HT-29 (cell line): ENCODE results near the gene KIF18A. TPM values are rescaled to one million over a fixed set of nuclear protein-coding genes. Genes with fewer than 3 reads are reported as not detected.

Experiments
- DNase-seq: peaks from one replicate; pipeline ENCODE4 v3.0.0-alpha.2; 2015; ENCODE audit warnings: low spot score
- total RNA-seq: library from RNA; depleted of rRNA; stranded (reverse); fragments of >200 nt; shearing (Covaris generic); gene quantifications from 2 replicates; pipeline ENCODE4 v1.2.3, GENCODE V29; 2014

The KIF18A gene
- total RNA-seq, 1 experiment from 2014 or later: 7.9 TPM

DNA sequence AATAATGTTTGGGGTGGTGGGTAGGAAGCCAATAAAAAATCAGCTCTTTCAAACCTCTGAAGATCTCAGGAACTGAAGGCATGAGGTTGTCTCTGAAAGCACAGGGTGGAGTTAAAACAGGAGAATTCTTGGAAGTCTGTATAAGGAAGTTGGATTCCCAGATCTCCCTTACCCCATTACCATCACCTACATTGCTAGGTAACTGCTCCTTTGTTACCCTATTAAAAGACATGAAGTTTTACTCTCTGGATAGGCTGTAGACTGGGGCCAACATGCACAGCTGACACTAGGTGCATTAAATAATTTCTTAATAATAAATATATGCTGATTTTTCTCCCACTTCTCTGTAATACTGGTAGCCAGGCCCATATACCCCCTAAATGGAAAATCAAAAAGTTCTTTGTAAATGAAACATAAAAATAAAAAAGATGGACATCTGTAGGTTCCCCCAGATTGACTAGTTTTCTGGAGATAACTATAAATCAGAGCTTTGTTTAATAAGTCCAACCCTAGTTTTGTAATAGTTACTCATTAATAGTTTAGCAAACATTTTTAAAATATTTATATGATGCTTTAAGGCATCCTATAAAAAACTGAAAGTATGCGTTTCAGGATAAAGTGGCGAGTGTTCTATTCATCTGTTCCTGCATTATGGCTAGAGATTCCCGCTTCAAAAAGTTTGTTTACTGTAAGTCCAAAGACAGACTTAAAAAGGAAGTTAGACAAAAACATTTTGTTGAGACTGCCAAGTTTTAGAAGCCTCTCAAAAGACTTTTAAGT lies 63.8 kb downstream of the KIF18A start:
- peak; percentile 68 for DNase-seq

DNA sequence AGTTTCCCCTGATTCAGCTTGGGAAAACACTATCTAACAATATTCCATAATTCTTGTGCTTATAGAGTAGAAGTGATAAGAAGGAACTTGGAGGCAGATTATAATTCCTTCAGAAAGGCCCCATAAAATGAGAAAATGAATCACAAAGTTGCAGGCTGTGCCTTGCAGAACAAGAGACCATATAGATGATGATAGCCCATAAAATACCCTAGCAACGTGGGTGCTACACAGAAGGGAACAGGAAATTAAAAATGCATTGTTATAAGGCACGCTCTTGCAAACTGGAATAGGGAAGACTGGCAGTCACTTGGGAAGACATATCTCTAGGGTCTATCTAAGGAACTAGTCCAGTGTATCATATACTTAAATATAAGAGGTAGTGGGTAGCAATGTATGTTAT lies 67.6 kb downstream of the KIF18A start:
- DNase-seq: no peak

DNA sequence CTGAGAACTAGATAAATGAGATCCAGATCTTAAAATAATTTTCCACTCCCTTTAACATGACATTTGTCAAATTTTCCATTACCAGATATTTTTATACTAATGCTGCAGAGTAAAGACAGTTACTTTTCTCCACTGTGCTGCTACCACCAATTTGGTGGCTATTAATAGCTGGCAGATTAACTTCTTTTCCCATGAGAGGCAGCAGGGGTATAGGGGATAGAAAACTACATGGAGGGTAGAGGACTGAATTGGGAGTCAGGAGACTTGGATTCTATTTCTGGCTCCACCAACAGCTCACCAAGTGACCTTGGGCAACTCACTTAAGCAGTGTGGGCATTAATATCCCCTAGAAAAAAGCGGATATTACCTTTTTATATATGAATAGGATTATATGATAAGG lies 69.2 kb downstream of the KIF18A start:
- no peak for DNase-seq

DNA sequence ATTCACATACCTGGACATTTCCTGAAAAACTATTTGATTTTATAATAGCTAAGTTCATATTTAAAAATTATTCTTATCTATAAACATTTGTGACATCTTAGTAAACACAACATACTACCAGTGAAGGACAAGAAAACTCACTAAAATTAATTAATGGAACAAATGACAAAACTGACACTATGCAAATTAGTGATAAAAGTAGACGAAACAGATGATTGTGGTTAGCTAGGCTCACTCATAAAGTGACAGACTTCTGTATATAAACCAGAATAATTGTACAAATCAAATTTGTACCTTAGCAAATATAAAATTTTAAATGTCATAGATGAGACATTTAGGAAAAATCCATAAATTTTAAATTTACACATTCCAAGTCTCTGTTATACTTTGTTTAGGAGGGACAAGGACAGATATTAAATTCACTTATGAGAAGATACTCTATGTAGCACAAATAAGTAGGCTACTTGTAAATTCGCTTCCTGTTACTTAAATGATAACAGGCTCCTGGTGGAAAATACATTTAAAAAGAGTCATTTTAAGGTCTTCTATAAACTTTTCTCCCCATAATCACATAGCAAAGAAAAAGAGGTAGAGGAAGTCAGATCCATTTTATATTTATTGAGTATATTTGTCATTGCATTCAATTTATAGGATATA lies 81.2 kb downstream of the KIF18A start:
- no peak for DNase-seq

DNA sequence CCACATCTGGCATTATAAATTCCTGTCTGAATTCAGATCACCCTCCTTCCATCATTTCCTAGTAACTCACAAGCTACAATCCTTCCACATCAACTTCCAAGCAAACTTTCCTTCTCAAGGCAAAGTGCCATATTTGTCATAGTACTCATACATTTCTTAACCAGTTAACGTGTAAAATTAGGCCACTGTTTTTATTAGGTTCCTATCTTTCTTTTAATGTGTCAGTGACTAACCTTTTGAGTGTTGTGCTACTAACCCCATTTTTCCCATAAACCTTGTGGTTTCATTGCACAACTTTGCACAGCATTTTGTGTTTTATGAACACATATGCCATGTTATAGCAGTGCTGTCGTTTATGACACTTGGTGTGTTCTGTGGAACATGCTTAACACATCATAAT lies 90.1 kb downstream of the KIF18A start:
- DNase-seq: no peak

DNA sequence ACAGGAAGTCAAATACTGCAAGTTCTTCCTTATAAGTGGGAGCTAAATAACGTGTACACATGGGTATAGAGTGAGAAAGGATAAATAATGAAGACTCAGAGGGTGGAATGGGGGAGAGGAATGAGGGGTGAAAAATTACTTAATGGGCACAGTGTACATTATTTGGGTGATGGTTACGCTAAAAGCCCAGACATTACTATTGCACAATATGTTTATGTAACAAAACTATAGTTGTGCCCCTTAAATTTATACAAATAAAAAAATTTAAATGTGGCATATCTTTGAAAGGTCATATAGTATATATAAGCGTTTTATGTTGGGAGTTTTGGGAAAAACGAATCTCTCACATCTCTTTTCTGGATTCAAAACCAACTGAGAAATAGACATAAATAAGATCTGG lies 96.1 kb downstream of the KIF18A start:
- DNase-seq: no peak

DNA sequence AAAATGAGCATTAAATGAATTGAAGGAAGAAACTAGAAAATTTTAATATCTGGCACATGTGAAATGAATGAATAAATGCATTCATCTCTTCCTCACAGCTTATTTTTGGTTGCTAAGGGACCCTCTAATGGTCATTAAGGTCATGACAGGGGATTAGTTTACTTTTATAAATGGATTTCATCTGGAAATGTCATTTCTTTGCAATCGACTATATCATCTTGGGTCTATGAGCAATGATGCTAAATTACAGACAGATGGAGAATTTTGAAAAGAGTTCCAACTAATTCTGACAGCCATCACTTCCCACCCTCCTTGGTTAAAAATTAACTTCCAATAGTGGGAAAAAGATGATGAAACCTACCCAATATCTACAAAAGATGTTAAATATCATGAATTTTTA lies 98.0 kb downstream of the KIF18A start:
- DNase-seq: no peak

DNA sequence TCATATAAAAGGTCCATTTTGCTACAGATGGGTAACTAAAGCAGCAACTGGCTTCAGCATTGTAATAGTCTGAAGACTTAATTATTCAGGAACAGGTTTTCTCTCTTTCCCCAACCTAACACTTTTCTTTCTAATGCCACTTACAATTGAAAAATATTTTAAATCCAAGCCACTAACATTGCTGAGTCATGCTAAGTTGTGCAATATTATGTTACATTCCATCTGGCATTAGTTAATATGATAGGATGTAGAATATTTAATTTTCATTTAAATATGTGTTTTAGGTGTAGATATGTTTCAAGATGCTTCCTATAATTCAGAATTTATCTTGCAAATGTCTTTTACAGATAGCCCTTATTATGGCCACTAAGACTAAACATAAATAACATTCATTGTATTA lies 98.6 kb downstream of the KIF18A start:
- no peak for DNase-seq

DNA sequence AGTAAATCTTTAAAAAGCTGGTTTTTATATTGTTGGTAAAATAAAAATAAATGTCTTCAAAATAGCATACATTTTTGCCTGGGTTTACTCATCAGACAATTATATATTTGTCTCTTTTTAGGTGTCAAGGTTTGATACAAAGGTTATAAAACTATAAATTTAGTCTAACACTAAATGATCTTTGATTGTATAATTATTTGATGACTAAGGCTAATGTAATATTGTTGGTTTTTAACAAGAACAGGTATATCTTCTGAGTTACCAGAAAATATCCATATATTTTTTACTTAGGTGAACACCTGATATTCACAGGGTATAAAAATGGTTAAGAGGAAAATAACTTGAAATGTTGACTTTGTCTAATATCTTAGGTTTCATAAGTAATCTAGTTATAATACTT lies 104.3 kb downstream of the KIF18A start:
- no peak for DNase-seq

DNA sequence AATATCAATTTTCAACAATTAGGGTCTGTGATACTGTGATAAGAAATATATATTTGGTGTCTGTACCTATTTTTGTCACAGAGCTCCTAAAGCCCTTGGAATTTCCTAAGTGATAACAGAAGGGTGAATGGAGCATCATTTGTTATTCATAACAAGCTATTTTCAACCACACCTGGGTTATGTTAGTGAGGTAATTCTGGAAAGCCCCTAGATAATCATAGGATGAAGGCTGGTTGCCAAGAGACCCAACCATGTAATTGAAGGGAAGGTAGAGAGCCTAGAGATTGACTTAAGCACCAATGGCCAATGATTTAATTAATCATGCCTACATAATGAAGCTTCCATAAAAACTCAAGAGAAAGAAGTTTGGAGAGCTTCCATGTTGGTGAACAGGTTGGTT lies 109.4 kb downstream of the KIF18A start:
- no peak for DNase-seq

DNA sequence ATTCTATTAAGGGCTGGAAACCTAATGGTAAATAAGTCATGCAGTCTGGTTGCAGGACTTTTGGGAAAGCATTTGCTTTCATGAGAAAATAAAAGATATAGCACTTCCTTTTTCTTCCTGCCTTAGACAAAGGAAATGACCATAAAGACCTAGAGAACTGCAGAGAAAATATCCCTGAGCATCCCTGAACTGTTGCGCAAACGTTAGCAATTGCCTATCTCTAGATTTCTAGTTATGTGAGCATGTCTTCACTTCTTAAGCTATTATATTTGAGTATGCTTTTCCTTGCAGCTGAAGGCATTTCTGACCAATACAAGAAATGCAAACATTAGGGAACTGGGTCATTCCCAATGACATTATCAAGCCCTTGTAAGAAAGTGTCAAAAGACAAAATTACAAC lies 110.6 kb downstream of the KIF18A start:
- no peak for DNase-seq

DNA sequence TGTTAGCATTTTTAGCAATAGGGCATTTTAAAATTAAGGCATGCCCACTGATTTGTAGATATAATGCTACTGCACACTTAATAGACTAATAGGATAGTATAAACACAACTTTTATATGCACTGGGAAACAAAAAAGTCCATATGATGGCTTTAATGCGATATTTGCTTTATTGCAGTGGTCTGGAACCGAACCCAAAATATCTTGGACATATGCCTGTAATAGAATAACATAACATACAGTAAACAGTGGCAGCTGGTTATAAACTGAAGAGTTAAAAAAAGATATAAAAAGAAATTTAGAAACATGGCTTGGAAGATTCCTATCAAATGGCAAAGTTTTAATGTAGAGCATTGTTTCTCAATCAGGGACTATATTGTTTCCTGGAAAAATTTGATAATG lies 111.9 kb downstream of the KIF18A start:
- no peak for DNase-seq

DNA sequence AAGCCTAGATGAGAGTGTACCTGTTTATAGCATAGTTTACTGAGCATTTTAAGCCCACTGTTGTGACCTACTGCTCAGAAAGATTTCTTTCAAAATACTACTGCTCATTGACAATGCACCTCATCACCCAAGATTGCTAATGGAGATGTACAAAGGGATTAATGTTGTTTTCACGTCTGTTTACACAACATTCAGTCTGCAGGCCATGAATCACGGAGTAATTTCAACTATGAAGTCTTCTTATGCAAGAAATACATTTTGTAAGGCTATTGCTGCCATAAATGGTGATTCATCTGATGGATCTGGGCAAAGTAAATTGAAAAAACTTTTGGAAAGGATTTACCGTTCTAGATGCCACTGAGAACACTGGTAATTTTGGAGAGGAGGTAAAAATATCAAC lies 112.9 kb downstream of the KIF18A start:
- no peak for DNase-seq

DNA sequence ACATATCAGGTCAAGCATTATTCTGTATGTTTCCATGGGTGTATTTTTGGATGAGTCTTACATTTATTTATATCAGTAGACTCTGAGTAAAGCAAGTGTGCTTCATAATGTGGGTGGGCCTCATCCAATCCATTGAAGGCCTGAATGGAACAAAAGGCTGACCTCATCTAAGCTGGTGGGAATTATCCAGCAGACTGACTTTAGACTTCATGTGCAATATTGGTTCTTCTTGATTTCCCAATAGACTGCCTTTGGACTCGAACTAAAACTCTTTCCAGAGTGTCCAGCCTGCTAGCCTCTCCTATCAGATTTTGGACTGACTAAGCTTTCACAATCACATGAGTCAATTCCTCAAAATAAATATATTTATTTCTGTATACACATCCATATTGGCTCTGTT lies 116.2 kb downstream of the KIF18A start:
- no peak for DNase-seq

DNA sequence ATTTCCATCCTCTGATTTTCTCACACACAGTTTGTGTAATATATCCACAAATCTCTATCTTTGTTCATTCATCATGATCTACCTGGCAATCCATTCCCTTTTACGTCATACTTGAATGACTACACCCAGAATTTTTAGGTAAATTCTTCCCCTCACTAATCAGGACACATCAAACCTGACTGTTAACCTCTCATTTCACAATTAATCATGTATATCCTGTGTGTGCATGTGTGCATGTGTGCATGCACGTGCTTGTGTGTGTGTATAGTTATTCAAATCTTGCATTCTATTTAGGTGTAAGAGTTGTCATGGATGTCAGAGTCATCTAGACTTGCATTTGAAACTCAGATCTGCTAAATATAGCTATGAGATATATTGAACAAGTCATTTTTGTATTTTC lies 130.4 kb downstream of the KIF18A start:
- DNase-seq: no peak

DNA sequence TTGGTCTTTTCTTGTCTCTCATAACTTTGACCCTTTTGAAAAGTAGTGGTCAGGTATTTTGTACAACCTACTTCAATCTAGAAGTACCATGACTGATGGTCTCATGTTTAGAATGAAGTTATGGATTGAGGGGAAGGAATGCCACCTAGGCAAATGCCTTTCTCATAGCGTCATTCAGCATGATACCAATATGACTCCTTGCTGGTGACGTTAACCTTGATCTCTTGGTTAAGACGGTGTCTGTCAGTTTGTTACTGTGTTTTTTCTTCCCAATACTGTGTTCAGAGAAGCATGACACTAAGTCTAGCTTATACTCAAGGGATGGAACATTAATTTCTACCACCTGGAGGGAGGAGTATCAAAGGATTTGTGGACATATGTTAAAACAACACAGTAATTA lies 130.9 kb downstream of the KIF18A start:
- no peak for DNase-seq

DNA sequence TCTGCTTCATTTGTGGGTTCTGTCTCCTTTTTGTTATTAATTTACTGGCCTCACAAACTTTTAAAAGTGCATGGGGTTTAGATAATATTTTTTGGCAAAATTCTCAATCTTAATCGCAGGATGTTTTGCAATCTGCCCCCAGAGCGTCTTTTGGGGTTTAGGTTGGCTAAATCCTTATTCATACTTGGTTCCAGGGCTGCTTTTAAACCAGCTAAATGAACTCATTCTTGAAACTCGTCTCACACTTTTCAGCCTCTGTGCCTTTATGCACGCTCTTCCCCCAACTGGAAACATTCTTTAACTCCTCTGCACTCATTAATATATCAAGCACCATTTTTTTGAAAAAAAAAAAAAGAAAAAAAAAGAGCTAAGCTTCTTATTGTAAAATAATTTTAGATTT lies 131.7 kb downstream of the KIF18A start:
- no peak for DNase-seq

DNA sequence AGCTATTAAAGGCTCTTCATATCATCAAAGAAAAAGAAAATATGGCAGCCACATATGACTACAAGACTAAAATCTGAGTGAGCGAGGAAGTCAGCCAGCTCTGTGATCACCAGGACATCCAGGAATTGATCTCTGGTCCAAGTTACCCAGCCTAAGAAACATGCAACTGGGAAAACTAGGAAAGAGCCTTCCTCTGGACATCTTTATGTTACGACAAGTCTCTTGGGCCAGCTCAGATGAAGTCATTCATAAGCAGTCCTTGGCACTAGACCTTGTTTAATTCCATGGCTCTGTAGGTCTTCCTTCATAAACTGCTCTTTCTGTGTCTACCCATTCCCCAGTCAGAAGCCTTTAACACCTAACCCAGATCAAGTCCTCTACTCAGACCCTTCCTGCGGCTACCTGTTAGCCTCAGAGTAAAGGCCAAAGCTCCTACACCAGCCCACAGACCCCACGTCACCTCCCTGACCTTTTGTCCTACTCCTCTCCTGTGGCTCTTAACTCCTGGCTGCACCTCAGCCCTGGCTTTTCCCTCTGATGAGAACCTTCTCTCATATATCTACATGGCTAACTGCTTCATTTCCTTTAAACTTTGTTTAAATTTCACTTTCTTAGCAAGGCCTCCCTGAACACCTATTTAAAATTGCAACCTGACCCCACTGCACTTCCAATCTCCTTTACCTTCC lies 134.0 kb downstream of the KIF18A start:
- no peak for DNase-seq

DNA sequence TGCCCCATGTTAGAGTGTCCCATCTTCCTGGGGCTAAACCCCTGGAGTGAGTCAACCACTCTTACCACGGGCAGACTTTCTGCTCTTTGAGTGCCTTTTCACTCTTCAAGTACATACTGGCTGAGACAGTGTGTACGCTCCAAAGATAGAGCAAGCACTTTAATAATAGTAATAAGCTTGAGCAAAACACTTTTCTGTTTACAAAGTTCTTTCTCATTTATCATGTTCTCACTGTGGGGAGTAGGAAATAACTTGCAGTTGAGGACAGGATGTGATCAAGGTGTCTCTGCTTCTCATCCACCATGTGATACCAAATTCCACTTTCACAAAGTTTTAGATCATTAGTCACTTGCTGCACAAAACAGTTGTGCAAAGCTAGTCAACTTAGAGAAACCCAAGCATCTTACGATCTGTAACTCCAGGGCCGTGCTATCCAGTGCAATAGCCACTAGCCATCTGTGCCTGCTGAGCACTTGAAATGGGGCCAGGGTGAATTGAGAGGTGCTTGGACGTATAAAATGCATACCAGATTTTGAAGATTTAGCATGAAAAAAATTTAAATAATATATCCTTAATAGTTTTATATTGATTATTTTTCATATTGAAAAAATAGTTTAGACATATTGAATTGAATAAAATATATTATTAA lies 135.3 kb downstream of the KIF18A start:
- DNase-seq: no peak

DNA sequence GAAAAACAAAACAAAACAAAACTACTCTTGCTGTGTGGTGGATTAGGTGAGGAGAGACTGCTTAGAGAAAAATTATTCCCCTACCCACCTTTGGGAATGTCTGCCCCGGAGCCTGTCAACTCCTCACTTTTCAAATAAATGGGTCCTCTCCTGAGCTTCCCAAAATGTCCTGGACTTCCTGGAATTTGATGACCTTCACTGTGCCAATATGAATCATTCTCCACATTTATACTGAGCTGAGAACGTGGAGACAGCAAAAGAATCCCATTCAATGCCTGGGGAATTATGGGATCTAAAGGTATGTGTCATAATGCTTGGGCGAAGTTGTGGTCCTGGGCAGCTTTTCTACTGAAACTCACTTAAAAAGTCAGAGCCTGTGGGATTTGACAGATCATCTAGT lies 136.8 kb downstream of the KIF18A start:
- DNase-seq: no peak
